ENCODE data around the gene PRPF40A.

DNA sequence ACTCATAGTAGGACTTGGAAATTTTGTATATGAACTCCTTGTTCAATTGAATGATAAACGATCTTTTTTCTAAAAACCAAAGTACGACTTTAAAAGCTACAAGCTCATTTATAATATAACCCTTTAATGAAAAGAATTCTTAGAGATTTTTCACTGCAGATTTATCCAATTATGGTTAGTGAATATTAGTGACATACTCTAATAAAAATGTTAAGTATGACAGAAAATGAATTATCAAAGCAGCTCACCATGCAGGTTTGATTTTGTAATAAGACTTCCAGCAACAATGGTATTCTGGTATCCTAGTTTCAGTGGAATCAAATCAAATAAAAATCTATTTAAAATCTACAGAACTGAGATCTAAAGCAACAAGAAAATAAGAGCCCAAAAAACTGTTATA lies 38.5 kb downstream of the PRPF40A start:
- TF ChIP-seq POLR2A (IDR thresholded peaks at IDR 0.05) = no peak
- TF ChIP-seq, protein P1, sequence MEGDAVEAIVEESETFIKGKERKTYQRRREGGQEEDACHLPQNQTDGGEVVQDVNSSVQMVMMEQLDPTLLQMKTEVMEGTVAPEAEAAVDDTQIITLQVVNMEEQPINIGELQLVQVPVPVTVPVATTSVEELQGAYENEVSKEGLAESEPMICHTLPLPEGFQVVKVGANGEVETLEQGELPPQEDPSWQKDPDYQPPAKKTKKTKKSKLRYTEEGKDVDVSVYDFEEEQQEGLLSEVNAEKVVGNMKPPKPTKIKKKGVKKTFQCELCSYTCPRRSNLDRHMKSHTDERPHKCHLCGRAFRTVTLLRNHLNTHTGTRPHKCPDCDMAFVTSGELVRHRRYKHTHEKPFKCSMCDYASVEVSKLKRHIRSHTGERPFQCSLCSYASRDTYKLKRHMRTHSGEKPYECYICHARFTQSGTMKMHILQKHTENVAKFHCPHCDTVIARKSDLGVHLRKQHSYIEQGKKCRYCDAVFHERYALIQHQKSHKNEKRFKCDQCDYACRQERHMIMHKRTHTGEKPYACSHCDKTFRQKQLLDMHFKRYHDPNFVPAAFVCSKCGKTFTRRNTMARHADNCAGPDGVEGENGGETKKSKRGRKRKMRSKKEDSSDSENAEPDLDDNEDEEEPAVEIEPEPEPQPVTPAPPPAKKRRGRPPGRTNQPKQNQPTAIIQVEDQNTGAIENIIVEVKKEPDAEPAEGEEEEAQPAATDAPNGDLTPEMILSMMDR (IDR thresholded peaks at IDR 0.05) = no peak
- TF ChIP-seq POLR2AphosphoS5 (IDR thresholded peaks at IDR 0.05; ENCODE audit: insufficient read depth in 1 of 2, low read depth in 1 of 2) = no peak
